ENCODE measurements around the gene TMEM203. TPM values are rescaled to one million over a fixed set of nuclear protein-coding genes. Genes with fewer than 3 reads are reported as not detected.

The TMEM203 gene
- total RNA-seq, 1 experiment from 2014 or later, result 35.5 TPM

DNA sequence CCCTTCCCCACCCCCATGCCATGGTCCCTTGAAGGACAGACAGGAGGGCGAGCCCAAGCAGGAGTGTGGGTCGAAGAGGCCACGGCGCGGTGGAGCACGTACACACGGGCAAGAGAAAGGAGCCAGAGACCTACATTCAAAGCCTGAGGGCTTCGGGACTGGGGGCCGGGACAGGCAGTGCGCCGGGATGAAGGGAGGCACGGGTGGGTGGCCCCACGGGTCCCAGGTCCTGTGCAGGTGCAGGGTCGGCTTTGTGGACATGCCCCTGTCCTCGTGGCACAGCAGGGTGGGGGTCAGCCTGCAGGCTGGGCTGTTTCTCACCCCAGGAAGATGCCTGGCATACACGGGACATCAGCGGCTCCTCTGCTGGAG is 45.4 kb downstream of the TMEM203 start:
- no peak for DNase-seq
- no peak overlapping the region for H2AFZ ChIP-seq (ENCODE audit: low read length)
- H3K27me3 ChIP-seq (ENCODE audit: insufficient read depth, low read length), result peaks cover 33% of the 10 kb centered on the region; the same call in 1 of the 2 replicates
- no peaks in the 10 kb centered on the region for H3K36me3 Mint-ChIP-seq (ENCODE audit: insufficient read depth in 1 of 3, low read depth in 3 of 3)
- no peak overlapping the region for H2BK12ac ChIP-seq (ENCODE audit: insufficient read length, low read depth, low read length)
- no peak overlapping the region for H4K8ac ChIP-seq (replicated peaks; ENCODE audit: insufficient read length, low read depth, low read length)
- peaks cover 2% of the 10 kb centered on the region for H4K20me1 ChIP-seq (ENCODE audit: control insufficient read depth, insufficient read depth, insufficient read length)
- H3K27ac ChIP-seq (ENCODE audit: insufficient read length, low read depth, low read length), result no peak overlapping the region
- no peak overlapping the region for H2BK5ac ChIP-seq (ENCODE audit: insufficient read length, low read length)
- peaks cover 0 to 11% of the 10 kb centered on the region in 2 experiments; a peak in 2 of 4 replicates for H3K4me1 Mint-ChIP-seq
- TF ChIP-seq, protein P1, sequence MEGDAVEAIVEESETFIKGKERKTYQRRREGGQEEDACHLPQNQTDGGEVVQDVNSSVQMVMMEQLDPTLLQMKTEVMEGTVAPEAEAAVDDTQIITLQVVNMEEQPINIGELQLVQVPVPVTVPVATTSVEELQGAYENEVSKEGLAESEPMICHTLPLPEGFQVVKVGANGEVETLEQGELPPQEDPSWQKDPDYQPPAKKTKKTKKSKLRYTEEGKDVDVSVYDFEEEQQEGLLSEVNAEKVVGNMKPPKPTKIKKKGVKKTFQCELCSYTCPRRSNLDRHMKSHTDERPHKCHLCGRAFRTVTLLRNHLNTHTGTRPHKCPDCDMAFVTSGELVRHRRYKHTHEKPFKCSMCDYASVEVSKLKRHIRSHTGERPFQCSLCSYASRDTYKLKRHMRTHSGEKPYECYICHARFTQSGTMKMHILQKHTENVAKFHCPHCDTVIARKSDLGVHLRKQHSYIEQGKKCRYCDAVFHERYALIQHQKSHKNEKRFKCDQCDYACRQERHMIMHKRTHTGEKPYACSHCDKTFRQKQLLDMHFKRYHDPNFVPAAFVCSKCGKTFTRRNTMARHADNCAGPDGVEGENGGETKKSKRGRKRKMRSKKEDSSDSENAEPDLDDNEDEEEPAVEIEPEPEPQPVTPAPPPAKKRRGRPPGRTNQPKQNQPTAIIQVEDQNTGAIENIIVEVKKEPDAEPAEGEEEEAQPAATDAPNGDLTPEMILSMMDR (conservative IDR thresholded peaks at IDR 0.05), result no peak
- no peaks in the 10 kb centered on the region for H3K4me1 ChIP-seq (ENCODE audit: insufficient read depth, low read length)
- no peaks in the 10 kb centered on the region for H3K79me2 ChIP-seq (ENCODE audit: insufficient read depth, low read length)
- H3K9ac ChIP-seq (ENCODE audit: extremely low read depth, insufficient read length, low read length), result no peak overlapping the region
- no peak overlapping the region for H3K4me3 Mint-ChIP-seq
- no peaks in the 10 kb centered on the region for H3K9me3 ChIP-seq (ENCODE audit: control insufficient read depth, low read depth, low read length)
- no peak overlapping the region for H2BK20ac ChIP-seq (ENCODE audit: low read depth, low read length, poor library complexity, severe bottlenecking)
- H4K91ac ChIP-seq (ENCODE audit: insufficient read length, low read depth, low read length), result no peak overlapping the region
- no peak overlapping the region for H2BK120ac ChIP-seq (ENCODE audit: low read depth, low read length, poor library complexity, severe bottlenecking)
- H3K18ac ChIP-seq (ENCODE audit: insufficient read length, low read depth, low read length), result no peak overlapping the region
- H3K9me3 Mint-ChIP-seq, result no peaks in the 10 kb centered on the region; a peak in 1 of 5 replicates
- no peak overlapping the region for H3K14ac ChIP-seq (ENCODE audit: insufficient read depth, low read length)
- H3K4ac ChIP-seq (ENCODE audit: low read depth, low read length), result no peak overlapping the region
- no peak overlapping the region for H3K56ac ChIP-seq (ENCODE audit: insufficient read length, low read depth, low read length)
- H3K79me1 ChIP-seq (ENCODE audit: insufficient read depth, low read depth, low read length, poor library complexity, severe bottlenecking), result no peaks in the 10 kb centered on the region
- H4K5ac ChIP-seq (ENCODE audit: insufficient read length, low read depth, low read length), result no peak overlapping the region
- H2AK5ac ChIP-seq (ENCODE audit: insufficient read length, low read length), result no peak overlapping the region
- H3K27me3 Mint-ChIP-seq (ENCODE audit: low read depth), result peaks cover 91% of the 10 kb centered on the region
- H3K4me2 ChIP-seq (ENCODE audit: insufficient read depth, insufficient read length, low read length), result no peak overlapping the region
- H3K23ac ChIP-seq (ENCODE audit: insufficient read length, low read depth, low read length), result no peak overlapping the region
- H3K23me2 ChIP-seq (ENCODE audit: insufficient read length, low read depth, low read length, poor library complexity, severe bottlenecking), result peaks cover 21% of the 10 kb centered on the region
- no peak overlapping the region for H2BK15ac ChIP-seq (ENCODE audit: low read depth, low read length)
- no peak overlapping the region for H3T11ph ChIP-seq (ENCODE audit: low read length)
- no CpG with 5 or more reads among the region's 17 CpGs for WGBS (ENCODE audit: extremely low coverage, insufficient read length, low lambda C conversion rate)
- no peak overlapping the region for H3K27ac Mint-ChIP-seq
